Activated CD8-positive, alpha-beta T cell treated with anti-CD3 and anti-CD28 coated beads for 36 hours (primary cell): ENCODE data around the gene HPCAL1. TPM values are rescaled to one million over a fixed set of nuclear protein-coding genes. Genes with fewer than 3 reads are reported as not detected.

Source experiments
- ATAC-seq: fragments of 200-7000 bp; cut with Tn5 transposase; one replicate; pipeline ENCODE4 v1.10.0; 2021; ENCODE audit warnings: mild to moderate bottlenecking, moderate library complexity
- CTCF ChIA-PET: fragments of 350-600 bp; sonication (Branson Sonifier 250); formaldehyde crosslinking; loops from one replicate; lab custom pipeline; 2021; ENCODE audit warnings: antibody characterized with exemption; lab: Charles Lee
- POLR2A ChIA-PET: fragments of 350-600 bp; sonication (Branson Sonifier 250); formaldehyde crosslinking; loops from one replicate; lab custom pipeline; 2021; ENCODE audit warnings: antibody characterized with exemption; lab: Charles Lee
- DNase-seq: peaks from one replicate; pipeline ENCODE4 v3.0.0-alpha.2; 2020
- H3K27ac Mint-ChIP-seq: one replicate; pipeline ENCODE4 v1.8.0; 2021; ENCODE audit warnings: mild to moderate bottlenecking, mixed read lengths
- H3K27me3 Mint-ChIP-seq: one replicate; pipeline ENCODE4 v1.8.0; 2021; ENCODE audit warnings: mixed read lengths
- H3K36me3 Mint-ChIP-seq: one replicate; pipeline ENCODE4 v1.8.0; 2021; ENCODE audit warnings: low read depth, mixed read lengths
- H3K4me1 Mint-ChIP-seq: one replicate; pipeline ENCODE4 v1.8.0; 2021; ENCODE audit warnings: low read depth, mixed read lengths
- H3K4me3 Mint-ChIP-seq: one replicate; pipeline ENCODE4 v1.8.0; 2021; ENCODE audit warnings: mild to moderate bottlenecking, moderate library complexity, mixed read lengths
- H3K9me3 Mint-ChIP-seq: one replicate; pipeline ENCODE4 v1.8.0; 2021; ENCODE audit warnings: mixed read lengths
- CTCF ChIP-seq: fragments of 200-600 bp; IDR thresholded peaks from one replicate; pipeline ENCODE4 v1.8.0; 2022; ENCODE audit warnings: antibody characterized with exemption, mild to moderate bottlenecking
- intact Hi-C: fragments of 100-400 bp; cut with micrococcal nuclease; formaldehyde crosslinking; loops from one replicate; pipeline ENCODE4 v1.10.0; 2022
- total RNA-seq, 2 experiments: library from RNA; stranded (reverse); gene quantifications; one replicate each; pipeline ENCODE4 v1.2.3, GENCODE V29; 2021

The HPCAL1 gene
- total RNA-seq, 2 experiments from 2014 or later, result 166 to 170 TPM

- ATAC-seq (no peak), DNase-seq (no peak)
- Mint-ChIP-seq H3K27ac (no peak overlapping the region), H3K27me3 (no peaks in the 10 kb centered on the region), H3K4me3 (no peak overlapping the region), H3K4me1 (no peaks in the 10 kb centered on the region), H3K9me3 (no peaks in the 10 kb centered on the region), H3K36me3 (no peaks in the 10 kb centered on the region)
- CTCF ChIA-PET, result interaction anchor here (0.8 kb wide), 1 partner anchor 35 kb away, joined by 3 read pairs; no protein-coding TSS in a partner anchor
- no peak for TF ChIP-seq CTCF
- intact Hi-C loops, result no loop called here
- POLR2A ChIA-PET, result no interaction called here
Observed at GRCh38 chr2:10469955-10470608, 167.4 kb downstream of the HPCAL1 start.

DNA sequence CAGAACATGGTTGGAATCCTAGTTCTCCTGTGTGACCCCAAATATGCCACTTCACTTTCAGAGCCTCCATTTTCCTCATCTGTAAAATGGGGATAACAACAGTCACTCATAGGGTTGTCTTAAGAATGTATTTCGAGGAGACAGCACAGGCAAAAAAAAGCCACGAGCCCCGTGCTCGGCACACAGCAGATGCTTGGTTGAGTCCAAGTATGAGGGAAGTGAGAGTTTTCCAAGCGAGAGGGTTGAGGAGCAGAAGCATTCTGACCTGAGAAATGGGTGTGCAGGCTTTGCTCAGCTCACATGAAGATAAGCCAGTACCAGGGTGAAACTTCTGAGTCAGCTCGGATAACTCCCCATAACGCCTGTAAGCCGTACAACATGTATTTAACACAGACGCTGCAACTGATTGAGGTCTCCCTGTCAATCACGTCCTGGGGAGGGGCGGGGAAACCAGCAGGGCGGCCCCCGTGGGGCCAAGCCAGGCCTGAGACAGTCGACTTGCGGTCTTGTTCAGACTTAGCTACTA is 168.4 kb downstream of the HPCAL1 start:
- Mint-ChIP-seq H3K9me3 (no peaks in the 10 kb centered on the region), H3K36me3 (no peaks in the 10 kb centered on the region), H3K27ac (no peak overlapping the region), H3K27me3 (no peaks in the 10 kb centered on the region), H3K4me1 (no peaks in the 10 kb centered on the region), H3K4me3 (no peak overlapping the region)
- ChIA-PET CTCF (interaction anchor here (1.0 kb wide), 1 partner anchor 14 kb away, joined by 3 read pairs; no protein-coding TSS in a partner anchor), POLR2A (interaction anchor here (2.2 kb wide), 1 partner anchor 23 kb away, joined by 11 read pairs; the partner anchor contains the start of gene ODC1)
- DNase-seq, result no peak
- intact Hi-C loops, result no loop called here
- ATAC-seq, result no peak
- TF ChIP-seq CTCF, result no peak

- no peak for TF ChIP-seq CTCF
- Mint-ChIP-seq H3K36me3 (no peaks in the 10 kb centered on the region), H3K9me3 (no peaks in the 10 kb centered on the region), H3K27ac (no peak overlapping the region), H3K4me1 (peaks cover 3% of the 10 kb centered on the region), H3K27me3 (no peaks in the 10 kb centered on the region), H3K4me3 (no peak overlapping the region)
- ATAC-seq (no peak), DNase-seq (no peak)
- CTCF ChIA-PET, result interaction anchor here (1.0 kb wide), 1 partner anchor 13 kb away, joined by 3 read pairs; no protein-coding TSS in a partner anchor
- POLR2A ChIA-PET, result interaction anchor here (0.6 to 2.2 kb wide), 2 partner anchors 24 to 214 kb away, joined by 3 to 11 read pairs; partner anchors contain the start of gene ODC1
- intact Hi-C loops, result no loop called here
Observed at GRCh38 chr2:10471955-10472354, 169.3 kb downstream of the HPCAL1 start.

DNA sequence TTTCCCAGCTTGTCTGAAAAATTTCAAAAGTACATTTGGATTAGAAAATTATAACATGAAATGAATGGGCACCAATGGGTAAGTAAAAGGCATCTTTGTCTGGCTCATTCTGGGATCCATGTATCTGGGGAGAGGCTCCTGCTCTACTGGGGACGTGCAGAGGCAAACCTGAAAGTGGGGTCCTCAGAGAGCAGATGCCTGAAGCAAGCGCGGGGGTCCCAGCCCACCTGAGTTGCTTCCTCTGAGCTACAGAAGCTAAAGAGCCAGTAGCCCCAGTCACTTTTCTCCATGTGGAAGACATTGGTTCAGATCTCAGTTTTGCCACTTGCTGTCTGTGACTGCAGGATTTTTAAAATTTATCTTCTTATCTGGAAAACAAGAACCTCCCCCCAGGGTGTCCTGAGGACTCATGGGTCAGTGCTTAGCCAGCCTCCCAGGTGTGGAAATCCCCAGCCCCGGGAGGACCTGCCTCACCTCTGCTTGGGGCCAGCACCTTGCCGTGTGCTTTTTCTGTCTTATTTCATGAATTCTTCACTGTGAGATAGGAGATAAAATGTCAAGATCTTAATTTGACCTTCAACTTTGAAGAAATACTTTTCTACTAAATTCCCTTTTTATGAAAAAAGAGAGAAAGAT is 170.5 kb downstream of the HPCAL1 start:
- ChIA-PET CTCF (interaction anchor here (1.2 kb wide), 1 partner anchor 11 kb away, joined by 3 read pairs; no protein-coding TSS in a partner anchor), POLR2A (interaction anchor here (0.7 to 2.2 kb wide), 2 partner anchors 22 to 25 kb away, joined by 3 to 11 read pairs; partner anchors contain the start of gene ODC1)
- TF ChIP-seq CTCF, result no peak
- no peaks in the 10 kb centered on the region for H3K9me3 Mint-ChIP-seq
- H3K4me1 Mint-ChIP-seq, result peaks cover 13% of the 10 kb centered on the region
- H3K36me3 Mint-ChIP-seq, result no peaks in the 10 kb centered on the region
- no peak for DNase-seq
- H3K27me3 Mint-ChIP-seq, result no peaks in the 10 kb centered on the region
- no peak overlapping the region for H3K27ac Mint-ChIP-seq
- H3K4me3 Mint-ChIP-seq, result no peak overlapping the region
- no peak for ATAC-seq
- intact Hi-C loops, result no loop called here
